Bronchial smooth muscle cell (primary cell): ENCODE data around the gene GSTM4. TPM values are rescaled to one million over a fixed set of nuclear protein-coding genes. Genes with fewer than 3 reads are reported as not detected.

ENCODE experiments used
- total RNA-seq: library from RNA; depleted of rRNA; stranded (reverse); fragments of >200 nt; gene quantifications from 2 replicates; pipeline ENCODE4 v1.2.1, GENCODE V29; 2014

Gene GSTM4
- 15.6 and 15.9 TPM in 2 replicates for total RNA-seq

DNA sequence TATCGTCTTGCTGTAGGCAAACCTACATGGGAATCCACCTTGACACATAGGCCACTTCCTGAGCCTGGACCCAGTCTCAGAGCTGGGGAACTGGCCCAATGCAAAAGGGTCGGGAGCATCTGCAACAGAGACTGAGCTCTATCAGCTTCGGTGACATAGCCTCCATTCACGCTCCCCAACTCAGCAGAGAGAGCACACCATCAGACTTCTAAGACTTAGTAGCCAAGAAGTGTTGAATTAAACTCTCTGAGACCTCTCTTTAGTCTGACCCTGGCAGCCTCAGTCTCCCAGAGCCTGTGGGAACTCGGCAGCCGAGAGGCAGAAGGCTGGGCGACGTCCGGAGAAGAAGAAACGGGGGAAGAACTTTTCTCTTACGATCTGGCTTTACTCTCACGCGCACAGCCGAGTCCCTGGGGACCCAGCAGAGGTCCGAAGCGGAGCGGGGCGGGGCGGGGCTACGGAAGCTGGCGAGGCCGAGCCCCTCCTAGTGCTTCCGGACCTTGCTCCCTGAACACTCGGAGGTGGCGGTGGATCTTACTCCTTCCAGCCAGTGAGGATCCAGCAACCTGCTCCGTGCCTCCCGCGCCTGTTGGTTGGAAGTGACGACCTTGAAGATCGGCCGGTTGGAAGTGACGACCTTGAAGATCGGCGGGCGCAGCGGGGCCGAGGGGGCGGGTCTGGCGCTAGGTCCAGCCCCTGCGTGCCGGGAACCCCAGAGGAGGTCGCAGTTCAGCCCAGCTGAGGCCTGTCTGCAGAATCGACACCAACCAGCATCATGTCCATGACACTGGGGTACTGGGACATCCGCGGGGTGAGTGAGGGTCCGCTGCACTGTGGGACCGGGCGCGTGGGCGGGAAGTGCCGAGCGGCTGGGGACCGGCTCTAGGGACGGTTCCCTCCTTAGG, at the start of gene GSTM4:
GSTM4 (plus strand) TSS at position 485 of the 905 bp plus-strand sequence; CDS start at position 776, 291 bp downstream.

DNA sequence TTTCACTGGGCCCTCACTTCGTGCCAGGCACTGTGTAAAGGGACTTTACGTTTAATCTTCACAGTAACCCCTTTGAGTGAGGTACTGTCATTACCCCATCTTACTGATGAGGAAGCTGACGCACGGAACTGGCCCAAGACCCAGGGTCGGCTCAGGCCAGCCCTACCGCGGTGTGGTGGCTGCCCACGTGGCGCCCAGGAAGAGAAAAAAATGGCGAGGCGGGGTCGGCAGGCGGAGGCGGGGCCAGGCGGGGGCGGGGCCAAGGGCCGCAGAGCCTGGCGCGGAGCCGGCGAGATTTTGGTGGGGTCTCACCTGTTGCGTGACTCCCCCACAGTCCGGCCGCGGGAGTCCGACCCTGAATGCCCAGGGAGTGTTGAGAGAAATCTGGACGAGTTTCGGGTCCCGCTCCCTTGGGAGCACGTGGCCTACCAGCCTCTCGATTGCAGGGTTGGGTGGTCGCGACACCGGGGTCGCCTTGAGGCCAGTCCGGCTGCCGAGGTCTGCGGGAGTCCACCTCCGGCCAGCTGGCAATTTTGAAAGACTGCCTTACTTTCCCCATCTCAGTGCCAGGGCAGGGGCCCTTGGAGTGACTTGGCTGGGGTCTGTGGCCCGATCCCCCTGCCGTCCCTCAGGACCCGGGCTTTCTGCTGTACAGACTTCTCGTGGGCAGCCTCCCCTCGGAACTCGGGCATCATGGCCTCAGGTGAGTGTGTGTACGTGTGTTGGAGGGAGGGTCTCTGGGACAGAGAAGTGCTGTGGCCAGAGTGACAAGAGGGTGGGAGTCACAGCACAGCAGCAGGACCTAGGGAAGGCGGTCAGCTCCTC, 36.1 kb upstream of the GSTM4 start, which contains the start of the genes AMPD2 and GNAT2:
AMPD2 (plus strand) TSS at position 262 of the 825 bp plus-strand sequence. CDS start 1,339 bp downstream, outside the sequence.
GNAT2 (minus strand) TSS at position 41 of the 825 bp plus-strand sequence. CDS start 6,746 bp downstream, outside the sequence.

GRCh38 chr1:109667452-109668122, 11.7 kb downstream of the GSTM4 start, which contains the start of gene GSTM2:
Gene GSTM2, plus strand, starts transcription at chr1:109668057. Its CDS starts 59 bp downstream, at chr1:109668116.

GRCh38 chr1:109687641-109688499, 32.0 kb downstream of the GSTM4 start, which contains the start of gene GSTM1:
Gene GSTM1, plus strand, starts transcription at chr1:109687817. Its CDS starts 57 bp downstream, at chr1:109687874.

Other genes starting within 250 kb of the GSTM4 start
- 38.5 and 48.2 TPM in 2 replicates for gene PSMA5, start 229.7 kb upstream of the GSTM4 start, total RNA-seq
- 0.16 and 0.43 TPM in 2 replicates for gene SYPL2, start 189.6 kb upstream of the GSTM4 start, total RNA-seq
- gene ATXN7L2, start 172.2 kb upstream of the GSTM4 start, total RNA-seq, result 1.3 and 2.1 TPM in 2 replicates
- 3.6 and 5.2 TPM in 2 replicates for gene CYB561D1, start 162.0 kb upstream of the GSTM4 start, total RNA-seq
- 1.3 and 1.9 TPM in 2 replicates for gene AMIGO1, start 146.4 kb upstream of the GSTM4 start, total RNA-seq
- under 0.01 and 0.34 TPM in 2 replicates for gene GPR61, start 116.2 kb upstream of the GSTM4 start, total RNA-seq
- gene GNAI3, start 107.5 kb upstream of the GSTM4 start, total RNA-seq, result 13.8 and 15.3 TPM in 2 replicates
- gene GNAT2, start 36.5 kb upstream of the GSTM4 start, total RNA-seq, result 0.34 and 0.79 TPM in 2 replicates
- 57.1 and 61.6 TPM in 2 replicates for gene AMPD2, start 36.3 kb upstream of the GSTM4 start, total RNA-seq
- 33.7 and 43.5 TPM in 2 replicates for gene GSTM2, start 12.0 kb downstream of the GSTM4 start, total RNA-seq
- gene GSTM1, start 31.7 kb downstream of the GSTM4 start, total RNA-seq, result not detected in 2 replicates
- 3.9 and 13.4 TPM in 2 replicates for gene GSTM5, start 56.2 kb downstream of the GSTM4 start, total RNA-seq
- gene GSTM3, start 84.9 kb downstream of the GSTM4 start, total RNA-seq, result 153 and 159 TPM in 2 replicates
- not detected in 2 replicates for gene EPS8L3, start 107.8 kb downstream of the GSTM4 start, total RNA-seq